ENCODE results near the gene TEX51.

TEX51 gene

DNA sequence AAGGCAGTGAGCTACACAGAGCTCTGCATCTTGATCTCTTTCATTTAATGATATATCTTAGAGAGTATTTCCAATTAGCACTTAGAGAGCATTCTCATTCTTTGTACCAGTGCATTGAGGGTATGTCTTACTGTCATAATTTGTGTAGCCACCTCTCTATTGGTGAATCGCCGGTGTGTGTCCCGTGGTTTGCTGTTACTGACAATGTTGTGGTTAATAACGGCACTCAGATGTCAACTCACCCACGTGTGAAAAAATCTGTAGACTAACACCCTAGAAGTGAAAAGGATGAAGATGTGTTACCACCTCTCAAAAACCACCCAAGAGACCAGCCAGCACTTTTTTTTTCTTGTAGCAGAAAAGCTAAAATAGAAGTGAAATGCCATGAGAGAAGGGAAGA is 37.1 kb downstream of the TEX51 start:
- TF ChIP-seq, protein P1, sequence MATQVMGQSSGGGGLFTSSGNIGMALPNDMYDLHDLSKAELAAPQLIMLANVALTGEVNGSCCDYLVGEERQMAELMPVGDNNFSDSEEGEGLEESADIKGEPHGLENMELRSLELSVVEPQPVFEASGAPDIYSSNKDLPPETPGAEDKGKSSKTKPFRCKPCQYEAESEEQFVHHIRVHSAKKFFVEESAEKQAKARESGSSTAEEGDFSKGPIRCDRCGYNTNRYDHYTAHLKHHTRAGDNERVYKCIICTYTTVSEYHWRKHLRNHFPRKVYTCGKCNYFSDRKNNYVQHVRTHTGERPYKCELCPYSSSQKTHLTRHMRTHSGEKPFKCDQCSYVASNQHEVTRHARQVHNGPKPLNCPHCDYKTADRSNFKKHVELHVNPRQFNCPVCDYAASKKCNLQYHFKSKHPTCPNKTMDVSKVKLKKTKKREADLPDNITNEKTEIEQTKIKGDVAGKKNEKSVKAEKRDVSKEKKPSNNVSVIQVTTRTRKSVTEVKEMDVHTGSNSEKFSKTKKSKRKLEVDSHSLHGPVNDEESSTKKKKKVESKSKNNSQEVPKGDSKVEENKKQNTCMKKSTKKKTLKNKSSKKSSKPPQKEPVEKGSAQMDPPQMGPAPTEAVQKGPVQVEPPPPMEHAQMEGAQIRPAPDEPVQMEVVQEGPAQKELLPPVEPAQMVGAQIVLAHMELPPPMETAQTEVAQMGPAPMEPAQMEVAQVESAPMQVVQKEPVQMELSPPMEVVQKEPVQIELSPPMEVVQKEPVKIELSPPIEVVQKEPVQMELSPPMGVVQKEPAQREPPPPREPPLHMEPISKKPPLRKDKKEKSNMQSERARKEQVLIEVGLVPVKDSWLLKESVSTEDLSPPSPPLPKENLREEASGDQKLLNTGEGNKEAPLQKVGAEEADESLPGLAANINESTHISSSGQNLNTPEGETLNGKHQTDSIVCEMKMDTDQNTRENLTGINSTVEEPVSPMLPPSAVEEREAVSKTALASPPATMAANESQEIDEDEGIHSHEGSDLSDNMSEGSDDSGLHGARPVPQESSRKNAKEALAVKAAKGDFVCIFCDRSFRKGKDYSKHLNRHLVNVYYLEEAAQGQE (IDR thresholded peaks at IDR 0.05; ENCODE audit: insufficient replicate concordance, low read depth) = no peak
- TF ChIP-seq SPI1 (IDR thresholded peaks at IDR 0.05; ENCODE audit: borderline replicate concordance, low read depth) = no peak
- TF ChIP-seq POLR2AphosphoS5 (IDR thresholded peaks at IDR 0.05; ENCODE audit: low read depth) = no peak
- TF ChIP-seq, protein P2, sequence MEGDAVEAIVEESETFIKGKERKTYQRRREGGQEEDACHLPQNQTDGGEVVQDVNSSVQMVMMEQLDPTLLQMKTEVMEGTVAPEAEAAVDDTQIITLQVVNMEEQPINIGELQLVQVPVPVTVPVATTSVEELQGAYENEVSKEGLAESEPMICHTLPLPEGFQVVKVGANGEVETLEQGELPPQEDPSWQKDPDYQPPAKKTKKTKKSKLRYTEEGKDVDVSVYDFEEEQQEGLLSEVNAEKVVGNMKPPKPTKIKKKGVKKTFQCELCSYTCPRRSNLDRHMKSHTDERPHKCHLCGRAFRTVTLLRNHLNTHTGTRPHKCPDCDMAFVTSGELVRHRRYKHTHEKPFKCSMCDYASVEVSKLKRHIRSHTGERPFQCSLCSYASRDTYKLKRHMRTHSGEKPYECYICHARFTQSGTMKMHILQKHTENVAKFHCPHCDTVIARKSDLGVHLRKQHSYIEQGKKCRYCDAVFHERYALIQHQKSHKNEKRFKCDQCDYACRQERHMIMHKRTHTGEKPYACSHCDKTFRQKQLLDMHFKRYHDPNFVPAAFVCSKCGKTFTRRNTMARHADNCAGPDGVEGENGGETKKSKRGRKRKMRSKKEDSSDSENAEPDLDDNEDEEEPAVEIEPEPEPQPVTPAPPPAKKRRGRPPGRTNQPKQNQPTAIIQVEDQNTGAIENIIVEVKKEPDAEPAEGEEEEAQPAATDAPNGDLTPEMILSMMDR (IDR thresholded peaks at IDR 0.05; ENCODE audit: insufficient read depth, low read length) = no peak
- TF ChIP-seq GABPA (IDR thresholded peaks at IDR 0.05; ENCODE audit: low read depth) = no peak
- Histone ChIP-seq H3K4me3 (replicated peaks; ENCODE audit: insufficient read depth, low read length) (no peak overlapping the region), H3K27me3 (ENCODE audit: insufficient read depth, poor library complexity, severe bottlenecking) (peaks cover 5% of the 10 kb centered on the region), H3K27ac (replicated peaks) (no peak overlapping the region)
- DNase-seq (ENCODE audit: low read depth in 1 of 2, low spot score in 1 of 2) = no peak

DNA sequence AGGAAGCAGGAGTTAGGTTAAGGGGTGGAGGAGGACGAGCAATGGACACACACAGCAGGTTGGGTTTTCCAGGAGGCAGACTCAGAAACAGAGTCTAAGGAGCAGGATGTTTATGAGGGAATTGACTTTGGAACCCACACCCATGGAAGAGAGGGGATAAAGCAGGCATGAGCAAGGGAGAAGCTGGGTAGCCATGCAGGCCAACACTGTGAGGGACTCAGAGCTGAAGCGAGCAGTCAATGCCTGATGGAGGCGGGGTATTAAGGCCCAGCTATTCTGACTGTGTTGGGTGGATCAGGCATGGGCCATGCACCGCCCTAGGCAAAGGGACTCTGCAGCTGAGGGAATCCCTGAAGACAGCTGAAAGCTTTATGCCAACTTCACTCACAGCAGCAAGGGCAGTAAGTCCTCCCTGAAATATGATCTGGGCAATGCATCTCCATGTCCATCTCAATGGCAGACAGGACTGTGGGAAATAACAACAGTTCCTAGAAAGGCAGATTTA is 37.6 kb downstream of the TEX51 start:
- Histone ChIP-seq H3K4me3 (replicated peaks; ENCODE audit: insufficient read depth, low read length) (no peak overlapping the region), H3K27ac (replicated peaks) (no peak overlapping the region), H3K27me3 (ENCODE audit: insufficient read depth, poor library complexity, severe bottlenecking) (peaks cover 5% of the 10 kb centered on the region)
- TF ChIP-seq POLR2AphosphoS5 (IDR thresholded peaks at IDR 0.05; ENCODE audit: low read depth) (no peak), SPI1 (IDR thresholded peaks at IDR 0.05; ENCODE audit: borderline replicate concordance, low read depth) (no peak), GABPA (IDR thresholded peaks at IDR 0.05; ENCODE audit: low read depth) (no peak)
- TF ChIP-seq, protein P1 (IDR thresholded peaks at IDR 0.05; ENCODE audit: insufficient replicate concordance, low read depth) = no peak
- TF ChIP-seq, protein P2 (IDR thresholded peaks at IDR 0.05; ENCODE audit: insufficient read depth, low read length) = no peak
- no peak for DNase-seq (ENCODE audit: low read depth in 1 of 2, low spot score in 1 of 2)

DNA sequence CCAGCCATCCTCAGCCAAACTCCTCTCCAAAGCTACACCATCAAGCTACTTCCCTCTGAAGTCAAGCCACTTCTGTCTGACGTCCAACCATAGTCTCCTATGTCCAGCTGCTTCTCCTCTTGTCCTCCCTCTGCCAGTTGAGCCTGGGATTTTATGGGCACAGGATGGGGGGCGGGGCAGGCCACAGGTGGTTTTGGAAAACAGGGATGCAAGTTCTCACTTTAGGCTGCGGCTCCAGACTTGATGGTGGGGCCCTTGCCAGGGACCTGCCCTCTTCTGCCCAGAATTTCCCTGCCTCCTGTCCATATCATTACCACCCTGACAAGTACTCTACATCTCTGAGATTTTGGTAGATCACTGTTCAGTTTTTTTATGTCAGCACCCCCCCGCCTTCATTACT is 41.6 kb downstream of the TEX51 start:
- Histone ChIP-seq H3K27ac (replicated peaks) (no peak overlapping the region), H3K4me3 (replicated peaks; ENCODE audit: insufficient read depth, low read length) (no peak overlapping the region), H3K27me3 (ENCODE audit: insufficient read depth, poor library complexity, severe bottlenecking) (peaks cover 5% of the 10 kb centered on the region)
- TF ChIP-seq POLR2AphosphoS5 (IDR thresholded peaks at IDR 0.05; ENCODE audit: low read depth) (no peak), SPI1 (IDR thresholded peaks at IDR 0.05; ENCODE audit: borderline replicate concordance, low read depth) (no peak), GABPA (IDR thresholded peaks at IDR 0.05; ENCODE audit: low read depth) (no peak)
- TF ChIP-seq, protein P2 (IDR thresholded peaks at IDR 0.05; ENCODE audit: insufficient read depth, low read length) = no peak
- TF ChIP-seq, protein P1 (IDR thresholded peaks at IDR 0.05; ENCODE audit: insufficient replicate concordance, low read depth) = no peak
- no peak for DNase-seq (ENCODE audit: low read depth in 1 of 2, low spot score in 1 of 2)

Measured in HL-60 (cell line).